ENCODE data around the gene GRAMD2A. TPM values are rescaled to one million over a fixed set of nuclear protein-coding genes. Genes with fewer than 3 reads are reported as not detected.

The GRAMD2A gene
- total and polyA plus RNA-seq, 2 experiments from 2014 or later = not detected

GRCh38 chr15:72233769-72234168 is 36.2 kb upstream of the GRAMD2A start:
- Histone ChIP-seq H3K36me3 (ENCODE audit: low read depth) (no peaks in the 10 kb centered on the region), H3K4me1 (ENCODE audit: insufficient read depth) (peaks cover 37% of the 10 kb centered on the region), H3K27me3 (replicated peaks; ENCODE audit: insufficient read depth) (no peaks in the 10 kb centered on the region), H3K9ac (no peak overlapping the region), H3K4me2 (ENCODE audit: unreplicated experiment) (no peak overlapping the region), H3K4me3 (no peak overlapping the region), H3K9me2 (ENCODE audit: insufficient read depth) (no peaks in the 10 kb centered on the region), H2AFZ (no peak overlapping the region), H3K79me2 (ENCODE audit: insufficient read depth) (peaks cover 37% of the 10 kb centered on the region), H3F3A (ENCODE audit: insufficient read depth) (peaks cover 49% of the 10 kb centered on the region), H3K9me3 (ENCODE audit: low read depth) (no peaks in the 10 kb centered on the region), H3K27ac (no peak overlapping the region), H4K20me1 (ENCODE audit: insufficient read depth) (no peaks in the 10 kb centered on the region)
- in situ Hi-C loops (cut with MboI) = no loop called here
- TF ChIP-seq EZH2 (IDR thresholded peaks at IDR 0.05; ENCODE audit: insufficient read depth, poor library complexity, severe bottlenecking) (no peak), EZH2phosphoT487 (IDR thresholded peaks at IDR 0.05; ENCODE audit: insufficient read depth, low read depth) (no peak)
- WGBS, 2 experiments (ENCODE audit: low coverage in 1 of 2, low lambda C conversion rate in 2 of 2, missing lambda C conversion rate in 2 of 2) = 99 to 100% methylated on average over 6 of the region's 6 CpGs
- no peak for DNase-seq

- H4K20me1 ChIP-seq (ENCODE audit: insufficient read depth) = 0 out of 2 replicates have a peak, but pooled peaks cover 1% of the 10 kb centered on the region
- H2AFZ ChIP-seq = peak overlapping the region; percentile 72
- H3K36me3 ChIP-seq (ENCODE audit: low read depth) = no peaks in the 10 kb centered on the region
- H3K4me3 ChIP-seq = peak overlapping the region; percentile 84
- no peaks in the 10 kb centered on the region for H3K27me3 ChIP-seq (replicated peaks; ENCODE audit: insufficient read depth)
- no peaks in the 10 kb centered on the region for H3K9me2 ChIP-seq (ENCODE audit: insufficient read depth)
- no peak for TF ChIP-seq EZH2 (IDR thresholded peaks at IDR 0.05; ENCODE audit: insufficient read depth, poor library complexity, severe bottlenecking)
- no peak for TF ChIP-seq EZH2phosphoT487 (IDR thresholded peaks at IDR 0.05; ENCODE audit: insufficient read depth, low read depth)
- peak overlapping the region; percentile 99 for H3K9ac ChIP-seq
- H3K79me2 ChIP-seq (ENCODE audit: insufficient read depth) = peaks cover 55% of the 10 kb centered on the region
- WGBS, 2 experiments (ENCODE audit: low coverage in 1 of 2, low lambda C conversion rate in 2 of 2, missing lambda C conversion rate in 2 of 2) = 1 to 2% methylated on average over 16 of the region's 16 CpGs
- in situ Hi-C loops (cut with MboI) = no loop called here
- H3K27ac ChIP-seq = peak overlapping the region; percentile 98
- peaks cover 27% of the 10 kb centered on the region for H3K4me1 ChIP-seq (ENCODE audit: insufficient read depth)
- H3K9me3 ChIP-seq (ENCODE audit: low read depth) = no peaks in the 10 kb centered on the region
- DNase-seq = peak; percentile 94
- H3F3A ChIP-seq (ENCODE audit: insufficient read depth) = peaks cover 49% of the 10 kb centered on the region
- peak overlapping the region; percentile 98 for H3K4me2 ChIP-seq (ENCODE audit: unreplicated experiment)
These were observed 34.4 kb upstream of the GRAMD2A start for GRCh38 chr15:72231833-72232478.

DNA sequence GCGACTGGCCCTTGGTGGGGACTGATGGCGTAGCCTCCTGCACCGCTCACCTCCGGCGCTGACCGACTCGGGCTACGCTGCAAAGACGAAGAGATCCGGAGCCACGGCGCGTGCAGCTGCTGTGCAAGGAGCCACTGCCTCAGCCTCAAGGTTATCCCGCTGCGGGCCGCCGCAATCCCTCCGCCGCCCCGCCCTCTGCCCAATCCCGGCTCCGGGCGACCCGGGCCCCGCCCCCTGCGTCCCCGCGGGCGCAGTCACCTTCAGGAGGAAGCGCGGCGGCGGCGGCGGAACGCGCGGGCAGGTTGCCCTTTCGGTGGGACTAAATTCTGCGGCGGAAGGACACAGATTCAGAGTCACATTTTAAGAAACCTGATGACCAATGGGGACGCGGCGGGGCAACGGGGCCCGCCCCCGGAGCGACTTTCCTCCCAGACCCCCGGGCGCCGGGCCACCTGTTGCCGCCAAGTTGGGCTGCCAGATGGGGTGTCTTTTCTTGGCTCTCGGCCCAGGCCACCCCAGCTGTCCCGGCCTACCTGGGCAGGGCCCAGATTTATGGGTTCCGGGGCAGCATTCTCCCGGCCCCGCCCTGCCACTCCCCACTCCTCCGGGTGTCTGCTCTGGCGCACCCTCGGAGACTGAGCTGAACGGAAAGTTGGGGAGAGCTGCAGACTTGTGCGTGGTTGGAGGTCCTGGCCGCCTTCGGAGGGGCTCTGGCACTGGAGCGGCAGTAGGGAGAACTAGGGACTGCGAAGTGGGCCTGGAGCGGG is 33.7 kb upstream of the GRAMD2A start, which contains the start of gene PKM:
Gene PKM (minus strand): TSS at position 125 of the 767 bp plus-strand sequence. CDS start 12,093 bp downstream, outside the sequence.
- Histone ChIP-seq H3K9ac (peak within 1 kb of the TSS; percentile 99), H3K4me2 (ENCODE audit: unreplicated experiment) (peak within 1 kb of the TSS; percentile 98), H3K9me2 (ENCODE audit: insufficient read depth) (no peaks in the 10 kb centered on the region), H3K36me3 (ENCODE audit: low read depth) (no peaks in the 10 kb centered on the region), H3K4me1 (ENCODE audit: insufficient read depth) (peaks cover 26% of the 10 kb centered on the region), H3K79me2 (ENCODE audit: insufficient read depth) (peaks cover 55% of the 10 kb centered on the region), H3K4me3 (peak within 1 kb of the TSS; percentile 84), H4K20me1 (ENCODE audit: insufficient read depth) (0 out of 2 replicates have a peak, but pooled peaks cover 3% of the 10 kb centered on the region), H3K27ac (peak within 1 kb of the TSS; percentile 98), H3K9me3 (ENCODE audit: low read depth) (no peaks in the 10 kb centered on the region), H3K27me3 (replicated peaks; ENCODE audit: insufficient read depth) (no peaks in the 10 kb centered on the region), H3F3A (ENCODE audit: insufficient read depth) (peaks cover 51% of the 10 kb centered on the region), H2AFZ (peak within 1 kb of the TSS; percentile 72)
- WGBS, 2 experiments (ENCODE audit: low coverage in 1 of 2, low lambda C conversion rate in 2 of 2, missing lambda C conversion rate in 2 of 2) = 1 to 2% methylated on average over 52 to 66 of the region's 67 CpGs
- peak; percentile 94 for DNase-seq
- in situ Hi-C loops (cut with MboI) = no loop called here
- TF ChIP-seq EZH2 (IDR thresholded peaks at IDR 0.05; ENCODE audit: insufficient read depth, poor library complexity, severe bottlenecking) (no peak), EZH2phosphoT487 (IDR thresholded peaks at IDR 0.05; ENCODE audit: insufficient read depth, low read depth) (no peak)

DNA sequence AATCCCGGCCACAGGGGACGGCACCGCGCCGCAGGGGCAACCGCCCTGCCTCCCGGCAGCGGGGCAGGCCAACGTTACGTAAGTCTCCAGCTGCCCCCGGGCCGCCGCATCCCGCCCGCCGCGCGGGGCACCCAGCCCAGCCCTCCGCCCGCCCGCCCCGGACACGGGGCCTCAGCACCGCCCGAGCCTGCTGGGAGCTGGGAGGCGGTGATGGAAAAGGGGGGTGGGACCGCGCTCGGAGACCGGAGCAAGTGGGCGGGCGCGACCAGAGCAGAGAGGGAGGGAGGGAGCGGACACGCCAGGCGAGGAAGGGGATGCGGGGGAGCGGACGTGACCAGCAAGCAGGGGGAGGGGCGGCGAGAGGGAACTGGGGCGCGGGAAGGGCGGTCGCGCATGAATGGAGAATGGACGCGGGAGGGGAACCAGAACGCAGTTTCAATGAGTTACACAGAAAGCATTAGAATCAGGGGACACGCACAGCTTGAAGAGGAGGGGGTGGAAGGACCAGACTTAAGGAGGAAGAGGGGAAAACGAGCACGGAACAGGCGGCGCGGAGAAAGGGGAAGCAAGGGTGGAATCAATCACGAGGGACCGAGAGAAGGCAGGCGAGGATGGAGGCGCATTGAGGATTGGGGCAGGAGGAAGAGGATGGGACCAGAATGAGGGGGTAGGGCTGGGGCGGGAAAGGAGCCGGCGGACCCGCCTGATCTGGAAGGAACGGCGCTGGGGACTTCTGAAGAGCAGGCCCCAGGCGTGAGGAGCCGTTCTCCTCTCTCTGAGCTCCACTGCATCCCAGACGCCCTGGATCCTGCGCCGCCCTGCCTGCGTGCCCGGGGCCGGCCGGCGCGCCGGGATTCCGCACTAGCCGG is 32.8 kb upstream of the GRAMD2A start:
- Histone ChIP-seq H3K79me2 (ENCODE audit: insufficient read depth) (peaks cover 59% of the 10 kb centered on the region), H3F3A (ENCODE audit: insufficient read depth) (peaks cover 59% of the 10 kb centered on the region), H3K4me2 (ENCODE audit: unreplicated experiment) (peak overlapping the region; percentile 98), H2AFZ (peak overlapping the region; percentile 72; the same call in 1 of the 2 replicates), H3K9me2 (ENCODE audit: insufficient read depth) (no peaks in the 10 kb centered on the region), H3K4me1 (ENCODE audit: insufficient read depth) (peaks cover 32% of the 10 kb centered on the region), H3K27me3 (replicated peaks; ENCODE audit: insufficient read depth) (no peaks in the 10 kb centered on the region), H3K36me3 (ENCODE audit: low read depth) (peaks cover 6% of the 10 kb centered on the region), H4K20me1 (ENCODE audit: insufficient read depth) (peaks cover 6% of the 10 kb centered on the region; the same call in 1 of the 2 replicates), H3K9me3 (ENCODE audit: low read depth) (no peaks in the 10 kb centered on the region), H3K27ac (peak overlapping the region; percentile 98), H3K9ac (peak overlapping the region; percentile 99), H3K4me3 (peak overlapping the region; percentile 84)
- DNase-seq = peak; percentile 91
- 2 to 3% methylated on average over 27 to 74 of the region's 79 CpGs for WGBS, 2 experiments (ENCODE audit: low coverage in 1 of 2, low lambda C conversion rate in 2 of 2, missing lambda C conversion rate in 2 of 2)
- in situ Hi-C loops (cut with MboI) = no loop called here
- TF ChIP-seq EZH2 (IDR thresholded peaks at IDR 0.05; ENCODE audit: insufficient read depth, poor library complexity, severe bottlenecking) (no peak), EZH2phosphoT487 (IDR thresholded peaks at IDR 0.05; ENCODE audit: insufficient read depth, low read depth) (no peak)

Measured in GM23248 (cell line).